ENCODE results near the gene RBMS3. TPM values are rescaled to one million over a fixed set of nuclear protein-coding genes. Genes with fewer than 3 reads are reported as not detected.
"Not testable (repeated sequence)": the region's sequence is repeated elsewhere in the genome, so short reads cannot be mapped to it uniquely, and the experiment has no call there.

The RBMS3 gene
- total RNA-seq, 1 experiment from 2014 or later: 8.7 TPM

DNA sequence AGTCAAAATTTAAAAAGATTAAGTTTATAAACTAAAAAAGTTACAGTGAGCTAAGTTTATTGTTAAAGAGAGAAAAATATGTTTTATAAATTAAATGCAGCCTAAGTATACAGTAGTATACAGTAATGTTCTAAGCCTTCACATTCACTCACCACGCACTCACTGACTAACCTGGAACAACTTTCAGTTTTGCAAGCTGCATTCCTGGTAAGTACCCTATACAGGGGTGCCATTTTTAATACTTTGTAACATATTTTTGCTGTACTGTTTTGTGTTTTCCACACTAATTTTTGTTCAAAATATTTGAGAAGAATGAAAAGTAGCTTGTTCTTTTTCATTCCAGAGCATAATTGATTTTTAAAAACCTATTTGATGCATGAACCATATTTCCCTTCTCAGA lies 524.9 kb downstream of the RBMS3 start:
- no peak for TF ChIP-seq NR1H2 (CRISPR knock-in tag; IDR thresholded peaks at IDR 0.05)
- no peak for TF ChIP-seq ATF6 (CRISPR knock-in tag; IDR thresholded peaks at IDR 0.05)
- TF ChIP-seq NFE2L1 (CRISPR knock-in tag; IDR thresholded peaks at IDR 0.05): no peak
- CTCF ChIA-PET: interaction anchor here (1.4 kb wide), 1 partner anchor 45 kb away, joined by 3 read pairs; no protein-coding TSS in a partner anchor
- H3K9me3 Mint-ChIP-seq: no peaks in the 10 kb centered on the region
- ATAC-seq (no peak), DNase-seq (ENCODE audit: low spot score) (no peak)
- H3K4me3 Mint-ChIP-seq: no peak overlapping the region
- no peak overlapping the region for H3K27ac Mint-ChIP-seq
- peaks cover 7% of the 10 kb centered on the region for H3K4me1 Mint-ChIP-seq
- no peaks in the 10 kb centered on the region for H3K36me3 Mint-ChIP-seq
- no peaks in the 10 kb centered on the region for H3K27me3 Mint-ChIP-seq (ENCODE audit: low read depth)
- POLR2A ChIA-PET: no interaction called here

DNA sequence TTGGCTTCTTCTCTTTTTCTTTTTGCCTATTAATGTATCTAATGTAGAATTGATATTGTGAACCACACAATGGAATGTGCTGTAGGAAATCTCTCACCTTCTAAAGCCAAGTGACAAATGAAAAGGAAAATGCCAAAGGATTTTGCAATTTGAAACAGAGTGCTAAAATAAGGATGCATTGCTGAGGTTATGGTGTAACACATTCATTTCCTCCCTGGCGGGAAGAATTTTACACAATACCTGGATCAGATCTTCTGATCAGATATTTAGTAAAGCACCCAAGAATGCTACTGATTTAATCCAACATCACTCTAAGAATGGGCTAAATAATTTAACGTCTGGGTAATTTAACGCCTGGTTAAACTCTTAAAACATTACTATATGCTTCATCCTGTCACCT lies 527.5 kb downstream of the RBMS3 start:
- H3K27me3 Mint-ChIP-seq (ENCODE audit: low read depth); H3K4me1 Mint-ChIP-seq; H3K9me3 Mint-ChIP-seq; DNase-seq (ENCODE audit: low spot score); H3K4me3 Mint-ChIP-seq; ATAC-seq; H3K27ac Mint-ChIP-seq; H3K36me3 Mint-ChIP-seq; CTCF ChIA-PET: not testable (repeated sequence)
- POLR2A ChIA-PET: interaction anchor here (0.7 kb wide), 1 partner anchor 786 kb away, joined by 3 read pairs; no protein-coding TSS in a partner anchor

DNA sequence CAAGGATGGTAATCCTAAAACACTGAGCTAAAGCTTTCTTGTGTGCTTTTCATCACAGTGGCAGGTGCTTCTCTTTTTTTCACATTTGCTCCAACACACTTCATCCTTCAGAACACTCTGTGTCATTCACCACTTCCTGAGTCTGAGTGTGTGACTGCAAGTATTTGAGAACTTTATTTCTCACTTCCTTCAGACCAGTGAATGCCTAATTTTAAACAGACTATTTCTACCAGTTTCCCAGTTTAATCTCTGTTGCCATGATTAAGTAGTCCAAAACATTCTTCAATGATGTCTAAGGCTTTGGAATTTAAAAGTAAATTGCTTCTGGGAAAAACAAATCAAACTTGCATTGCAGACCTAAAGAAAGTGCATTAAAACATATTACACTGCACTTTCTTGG lies 541.2 kb downstream of the RBMS3 start:
- no peak overlapping the region for H3K27ac Mint-ChIP-seq
- no peaks in the 10 kb centered on the region for H3K27me3 Mint-ChIP-seq (ENCODE audit: low read depth)
- ChIA-PET POLR2A (no interaction called here), CTCF (no interaction called here)
- no peak for DNase-seq (ENCODE audit: low spot score)
- no peak for ATAC-seq
- peaks cover 10% of the 10 kb centered on the region for H3K9me3 Mint-ChIP-seq
- H3K4me1 Mint-ChIP-seq: peaks cover 5% of the 10 kb centered on the region
- peaks cover 3% of the 10 kb centered on the region; the same call in 1 of the 2 replicates for H3K36me3 Mint-ChIP-seq
- H3K4me3 Mint-ChIP-seq: no peak overlapping the region
- no peak for TF ChIP-seq JUN (CRISPR knock-in tag; IDR thresholded peaks at IDR 0.05)
- TF ChIP-seq, protein P1, sequence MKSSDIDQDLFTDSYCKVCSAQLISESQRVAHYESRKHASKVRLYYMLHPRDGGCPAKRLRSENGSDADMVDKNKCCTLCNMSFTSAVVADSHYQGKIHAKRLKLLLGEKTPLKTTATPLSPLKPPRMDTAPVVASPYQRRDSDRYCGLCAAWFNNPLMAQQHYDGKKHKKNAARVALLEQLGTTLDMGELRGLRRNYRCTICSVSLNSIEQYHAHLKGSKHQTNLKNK (CRISPR knock-in tag; IDR thresholded peaks at IDR 0.05): no peak
- TF ChIP-seq ATF6 (CRISPR knock-in tag; IDR thresholded peaks at IDR 0.05): no peak
- TF ChIP-seq, protein P2, sequence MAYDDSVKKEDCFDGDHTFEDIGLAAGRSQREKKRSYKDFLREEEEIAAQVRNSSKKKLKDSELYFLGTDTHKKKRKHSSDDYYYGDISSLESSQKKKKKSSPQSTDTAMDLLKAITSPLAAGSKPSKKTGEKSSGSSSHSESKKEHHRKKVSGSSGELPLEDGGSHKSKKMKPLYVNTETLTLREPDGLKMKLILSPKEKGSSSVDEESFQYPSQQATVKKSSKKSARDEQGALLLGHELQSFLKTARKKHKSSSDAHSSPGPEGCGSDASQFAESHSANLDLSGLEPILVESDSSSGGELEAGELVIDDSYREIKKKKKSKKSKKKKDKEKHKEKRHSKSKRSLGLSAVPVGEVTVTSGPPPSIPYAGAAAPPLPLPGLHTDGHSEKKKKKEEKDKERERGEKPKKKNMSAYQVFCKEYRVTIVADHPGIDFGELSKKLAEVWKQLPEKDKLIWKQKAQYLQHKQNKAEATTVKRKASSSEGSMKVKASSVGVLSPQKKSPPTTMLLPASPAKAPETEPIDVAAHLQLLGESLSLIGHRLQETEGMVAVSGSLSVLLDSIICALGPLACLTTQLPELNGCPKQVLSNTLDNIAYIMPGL (CRISPR knock-in tag; IDR thresholded peaks at IDR 0.05): no peak
- TF ChIP-seq, protein P3, sequence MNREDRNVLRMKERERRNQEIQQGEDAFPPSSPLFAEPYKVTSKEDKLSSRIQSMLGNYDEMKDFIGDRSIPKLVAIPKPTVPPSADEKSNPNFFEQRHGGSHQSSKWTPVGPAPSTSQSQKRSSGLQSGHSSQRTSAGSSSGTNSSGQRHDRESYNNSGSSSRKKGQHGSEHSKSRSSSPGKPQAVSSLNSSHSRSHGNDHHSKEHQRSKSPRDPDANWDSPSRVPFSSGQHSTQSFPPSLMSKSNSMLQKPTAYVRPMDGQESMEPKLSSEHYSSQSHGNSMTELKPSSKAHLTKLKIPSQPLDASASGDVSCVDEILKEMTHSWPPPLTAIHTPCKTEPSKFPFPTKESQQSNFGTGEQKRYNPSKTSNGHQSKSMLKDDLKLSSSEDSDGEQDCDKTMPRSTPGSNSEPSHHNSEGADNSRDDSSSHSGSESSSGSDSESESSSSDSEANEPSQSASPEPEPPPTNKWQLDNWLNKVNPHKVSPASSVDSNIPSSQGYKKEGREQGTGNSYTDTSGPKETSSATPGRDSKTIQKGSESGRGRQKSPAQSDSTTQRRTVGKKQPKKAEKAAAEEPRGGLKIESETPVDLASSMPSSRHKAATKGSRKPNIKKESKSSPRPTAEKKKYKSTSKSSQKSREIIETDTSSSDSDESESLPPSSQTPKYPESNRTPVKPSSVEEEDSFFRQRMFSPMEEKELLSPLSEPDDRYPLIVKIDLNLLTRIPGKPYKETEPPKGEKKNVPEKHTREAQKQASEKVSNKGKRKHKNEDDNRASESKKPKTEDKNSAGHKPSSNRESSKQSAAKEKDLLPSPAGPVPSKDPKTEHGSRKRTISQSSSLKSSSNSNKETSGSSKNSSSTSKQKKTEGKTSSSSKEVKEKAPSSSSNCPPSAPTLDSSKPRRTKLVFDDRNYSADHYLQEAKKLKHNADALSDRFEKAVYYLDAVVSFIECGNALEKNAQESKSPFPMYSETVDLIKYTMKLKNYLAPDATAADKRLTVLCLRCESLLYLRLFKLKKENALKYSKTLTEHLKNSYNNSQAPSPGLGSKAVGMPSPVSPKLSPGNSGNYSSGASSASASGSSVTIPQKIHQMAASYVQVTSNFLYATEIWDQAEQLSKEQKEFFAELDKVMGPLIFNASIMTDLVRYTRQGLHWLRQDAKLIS (CRISPR knock-in tag; IDR thresholded peaks at IDR 0.05; ENCODE audit: borderline replicate concordance): no peak
- no peak for TF ChIP-seq TEAD4 (CRISPR knock-in tag; IDR thresholded peaks at IDR 0.05)

- Mint-ChIP-seq H3K4me1 (peaks cover 13% of the 10 kb centered on the region), H3K36me3 (peaks cover 3% of the 10 kb centered on the region; the same call in 1 of the 2 replicates), H3K9me3 (peaks cover 10% of the 10 kb centered on the region), H3K27ac (no peak overlapping the region), H3K27me3 (ENCODE audit: low read depth) (no peaks in the 10 kb centered on the region), H3K4me3 (no peak overlapping the region)
- no peak for ATAC-seq
- ChIA-PET POLR2A (no interaction called here), CTCF (no interaction called here)
- no peak for DNase-seq (ENCODE audit: low spot score)
- no peak for TF ChIP-seq NFYB (CRISPR knock-in tag; conservative IDR thresholded peaks at IDR 0.05; ENCODE audit: low read depth)
- TF ChIP-seq, protein P4, sequence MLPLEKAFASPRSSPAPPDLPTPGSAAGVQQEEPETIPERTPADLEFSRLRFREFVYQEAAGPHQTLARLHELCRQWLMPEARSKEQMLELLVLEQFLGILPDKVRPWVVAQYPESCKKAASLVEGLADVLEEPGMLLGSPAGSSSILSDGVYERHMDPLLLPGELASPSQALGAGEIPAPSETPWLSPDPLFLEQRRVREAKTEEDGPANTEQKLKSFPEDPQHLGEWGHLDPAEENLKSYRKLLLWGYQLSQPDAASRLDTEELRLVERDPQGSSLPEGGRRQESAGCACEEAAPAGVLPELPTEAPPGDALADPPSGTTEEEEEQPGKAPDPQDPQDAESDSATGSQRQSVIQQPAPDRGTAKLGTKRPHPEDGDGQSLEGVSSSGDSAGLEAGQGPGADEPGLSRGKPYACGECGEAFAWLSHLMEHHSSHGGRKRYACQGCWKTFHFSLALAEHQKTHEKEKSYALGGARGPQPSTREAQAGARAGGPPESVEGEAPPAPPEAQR (CRISPR knock-in tag; IDR thresholded peaks at IDR 0.05): no peak
- TF ChIP-seq, protein P5, sequence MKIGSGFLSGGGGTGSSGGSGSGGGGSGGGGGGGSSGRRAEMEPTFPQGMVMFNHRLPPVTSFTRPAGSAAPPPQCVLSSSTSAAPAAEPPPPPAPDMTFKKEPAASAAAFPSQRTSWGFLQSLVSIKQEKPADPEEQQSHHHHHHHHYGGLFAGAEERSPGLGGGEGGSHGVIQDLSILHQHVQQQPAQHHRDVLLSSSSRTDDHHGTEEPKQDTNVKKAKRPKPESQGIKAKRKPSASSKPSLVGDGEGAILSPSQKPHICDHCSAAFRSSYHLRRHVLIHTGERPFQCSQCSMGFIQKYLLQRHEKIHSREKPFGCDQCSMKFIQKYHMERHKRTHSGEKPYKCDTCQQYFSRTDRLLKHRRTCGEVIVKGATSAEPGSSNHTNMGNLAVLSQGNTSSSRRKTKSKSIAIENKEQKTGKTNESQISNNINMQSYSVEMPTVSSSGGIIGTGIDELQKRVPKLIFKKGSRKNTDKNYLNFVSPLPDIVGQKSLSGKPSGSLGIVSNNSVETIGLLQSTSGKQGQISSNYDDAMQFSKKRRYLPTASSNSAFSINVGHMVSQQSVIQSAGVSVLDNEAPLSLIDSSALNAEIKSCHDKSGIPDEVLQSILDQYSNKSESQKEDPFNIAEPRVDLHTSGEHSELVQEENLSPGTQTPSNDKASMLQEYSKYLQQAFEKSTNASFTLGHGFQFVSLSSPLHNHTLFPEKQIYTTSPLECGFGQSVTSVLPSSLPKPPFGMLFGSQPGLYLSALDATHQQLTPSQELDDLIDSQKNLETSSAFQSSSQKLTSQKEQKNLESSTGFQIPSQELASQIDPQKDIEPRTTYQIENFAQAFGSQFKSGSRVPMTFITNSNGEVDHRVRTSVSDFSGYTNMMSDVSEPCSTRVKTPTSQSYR (CRISPR knock-in tag; IDR thresholded peaks at IDR 0.05): no peak
- no peak for TF ChIP-seq OVOL2 (CRISPR knock-in tag; IDR thresholded peaks at IDR 0.05; ENCODE audit: borderline replicate concordance)
Measured at GRCh38 chr3:29823233-29823632, 542.4 kb downstream of the RBMS3 start.

All from WTC11 (cell line).